Gastroesophageal sphincter (tissue), 3 donors: ENCODE results near the gene CLCN2.

ENCODE experiments used
- POLR2A ChIP-seq, 2 donors: fragments of 450-650 bp; IDR thresholded peaks; one replicate each; pipeline ENCODE4 v1.6.1; 2017; ENCODE audit warnings: antibody characterized with exemption in 2 of 2, mild to moderate bottlenecking in 2 of 2, moderate library complexity in 1 of 2
- POLR2AphosphoS5 ChIP-seq: sonication (generic); formaldehyde crosslinking; IDR thresholded peaks from one replicate; pipeline ENCODE4 v1.6.1; 2017; ENCODE audit warnings: antibody characterized with exemption
- TF ChIP-seq, protein P1 (sequence below), 4 experiments: fragments of 200-600 bp in 2 of 4; fragments of 450-650 bp in 2 of 4; sonication (generic) in 1 of 4; IDR thresholded peaks; one replicate each; pipeline ENCODE4 v1.5.1; 2017 to 2019; ENCODE audit warnings: antibody characterized with exemption in 4 of 4, mild to moderate bottlenecking in 2 of 4, moderate library complexity in 2 of 4

DNA sequence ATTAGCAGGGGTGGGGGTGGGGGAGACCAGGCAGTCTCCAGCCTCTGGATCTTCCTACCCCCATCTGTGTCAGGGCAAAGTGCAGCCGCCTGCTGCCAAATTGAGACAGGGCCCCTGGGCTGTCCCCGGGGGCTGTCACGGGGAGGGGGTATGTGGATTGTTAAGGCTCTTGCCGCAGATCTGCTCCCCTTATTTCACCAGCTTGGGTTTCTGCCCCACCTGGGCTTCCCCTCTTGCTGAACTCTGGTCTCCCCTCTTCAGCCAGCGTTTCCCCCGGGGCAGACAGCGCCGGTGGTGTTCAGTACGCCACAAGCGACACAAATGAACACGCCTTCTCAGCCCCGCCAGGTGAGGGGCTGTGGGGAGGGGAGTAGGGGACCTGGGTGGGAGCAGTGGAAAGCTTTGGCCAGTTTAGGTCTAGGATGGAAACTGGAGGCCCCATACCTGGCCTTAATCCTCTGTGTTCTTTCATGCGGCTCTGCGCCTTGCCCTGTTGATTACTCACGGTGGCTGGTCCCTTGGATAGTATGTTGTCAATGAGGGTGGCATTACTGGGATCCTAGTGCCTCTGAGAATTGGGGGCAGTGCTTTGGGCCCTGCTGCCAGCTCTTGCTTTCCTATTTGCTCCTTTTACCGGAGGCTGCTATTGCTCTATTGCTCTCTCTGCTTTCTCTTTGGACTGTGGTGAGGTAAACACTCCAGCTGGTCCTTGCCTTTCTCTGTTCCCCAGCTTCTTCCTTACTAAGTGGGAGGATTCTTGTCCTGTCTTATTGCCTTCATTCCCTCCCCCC is 45.3 kb downstream of the CLCN2 start:
- TF ChIP-seq, protein P1, sequence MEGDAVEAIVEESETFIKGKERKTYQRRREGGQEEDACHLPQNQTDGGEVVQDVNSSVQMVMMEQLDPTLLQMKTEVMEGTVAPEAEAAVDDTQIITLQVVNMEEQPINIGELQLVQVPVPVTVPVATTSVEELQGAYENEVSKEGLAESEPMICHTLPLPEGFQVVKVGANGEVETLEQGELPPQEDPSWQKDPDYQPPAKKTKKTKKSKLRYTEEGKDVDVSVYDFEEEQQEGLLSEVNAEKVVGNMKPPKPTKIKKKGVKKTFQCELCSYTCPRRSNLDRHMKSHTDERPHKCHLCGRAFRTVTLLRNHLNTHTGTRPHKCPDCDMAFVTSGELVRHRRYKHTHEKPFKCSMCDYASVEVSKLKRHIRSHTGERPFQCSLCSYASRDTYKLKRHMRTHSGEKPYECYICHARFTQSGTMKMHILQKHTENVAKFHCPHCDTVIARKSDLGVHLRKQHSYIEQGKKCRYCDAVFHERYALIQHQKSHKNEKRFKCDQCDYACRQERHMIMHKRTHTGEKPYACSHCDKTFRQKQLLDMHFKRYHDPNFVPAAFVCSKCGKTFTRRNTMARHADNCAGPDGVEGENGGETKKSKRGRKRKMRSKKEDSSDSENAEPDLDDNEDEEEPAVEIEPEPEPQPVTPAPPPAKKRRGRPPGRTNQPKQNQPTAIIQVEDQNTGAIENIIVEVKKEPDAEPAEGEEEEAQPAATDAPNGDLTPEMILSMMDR (IDR thresholded peaks at IDR 0.05) = no peak
- no peak for TF ChIP-seq POLR2AphosphoS5
- TF ChIP-seq POLR2A (IDR thresholded peaks at IDR 0.05) = no peak
